Sigmoid colon (tissue), 7 donors: ENCODE measurements around the gene LZTFL1. TPM values are rescaled to one million over a fixed set of nuclear protein-coding genes. Genes with fewer than 3 reads are reported as not detected.

Experiments
- DNase-seq: peaks from one replicate; pipeline ENCODE4 v3.0.0-alpha.2; 2019
- H3K27ac ChIP-seq, 4 donors: fragments of 200-600 bp; sonication (generic); one replicate each; pipeline ENCODE4 v1.5.1; 2016 to 2019; ENCODE audit warnings: mild to moderate bottlenecking in 1 of 4
- H3K27me3 ChIP-seq, 3 donors: fragments of 200-600 bp; sonication (generic); one replicate each; pipeline ENCODE4 v1.5.1; 2019; ENCODE audit warnings: mild to moderate bottlenecking in 1 of 3
- H3K36me3 ChIP-seq, 4 donors: fragments of 200-600 bp; sonication (generic); one replicate each; pipeline ENCODE4 v1.5.1; 2016 to 2019
- H3K4me1 ChIP-seq, 4 donors: fragments of 200-600 bp; sonication (generic); one replicate each; pipeline ENCODE4 v1.5.1; 2017 to 2019
- H3K4me3 ChIP-seq, 4 donors: fragments of 200-600 bp; sonication (generic); one replicate each; pipeline ENCODE4 v1.5.1; 2017 to 2019; ENCODE audit warnings: mild to moderate bottlenecking in 2 of 4, moderate library complexity in 1 of 4
- H3K9me3 ChIP-seq, 4 donors: fragments of 200-600 bp in 3 of 4; sonication (generic) in 3 of 4; one replicate each; pipeline versions ENCODE4 v1.5.1 to v1.6.1; 2013 to 2019
- EP300 ChIP-seq, 4 donors: sonication (generic); formaldehyde crosslinking; IDR thresholded peaks; one replicate each; pipeline ENCODE4 v1.6.1; 2017; ENCODE audit warnings: antibody characterized with exemption in 4 of 4
- POLR2A ChIP-seq, 2 donors: fragments of 450-650 bp; IDR thresholded peaks; one replicate each; pipeline ENCODE4 v1.6.1; 2016; ENCODE audit warnings: antibody characterized with exemption in 2 of 2, mild to moderate bottlenecking in 2 of 2, moderate library complexity in 2 of 2
- POLR2AphosphoS5 ChIP-seq, 4 donors: sonication (generic); formaldehyde crosslinking; IDR thresholded peaks; one replicate each; pipeline ENCODE4 v1.6.1; 2017; ENCODE audit warnings: antibody characterized with exemption in 4 of 4
- WGBS, 2 donors: extraction: QIAGEN DNeasy Blood & Tissue Kit; methylation state at CpG; one replicate each; pipeline ENCODE4 v1.1.7; 2013; 5-methylcytosine and 5-hydroxymethylcytosine counted together
- intact Hi-C: fragments of 100-400 bp; cut with DNase I; formaldehyde crosslinking; loops from one replicate; pipeline ENCODE4 v1.15.1; 2023
- polyA plus RNA-seq, 3 donors: library from polyadenylated mRNA; stranded (reverse); fragments of 200-250 nt; gene quantifications; one replicate each; pipeline ENCODE4 v1.2.3, GENCODE V29; 2013
- total RNA-seq, 4 donors: library from RNA; depleted of rRNA; stranded (reverse); fragments of >200 nt; gene quantifications; one replicate each; pipeline ENCODE4 v1.1.0, GENCODE V29; 2016
- TF ChIP-seq, protein P1 (sequence below), 4 experiments: fragments of 450-650 bp in 3 of 4; fragments of 200-600 bp in 1 of 4; IDR thresholded peaks; one replicate each; pipeline ENCODE4 v1.5.1; 2016 to 2019; ENCODE audit warnings: antibody characterized with exemption in 4 of 4, mild to moderate bottlenecking in 3 of 4, moderate library complexity in 2 of 4
- donor health status: healthy with polysubstance abuse.
- donor health status: Bipolar disorder and iron deficiency.
- donor health status: healthy.

Gene LZTFL1
- total and polyA plus RNA-seq, 7 donors: 7.9 to 31.0 (median 16.6) TPM

DNA sequence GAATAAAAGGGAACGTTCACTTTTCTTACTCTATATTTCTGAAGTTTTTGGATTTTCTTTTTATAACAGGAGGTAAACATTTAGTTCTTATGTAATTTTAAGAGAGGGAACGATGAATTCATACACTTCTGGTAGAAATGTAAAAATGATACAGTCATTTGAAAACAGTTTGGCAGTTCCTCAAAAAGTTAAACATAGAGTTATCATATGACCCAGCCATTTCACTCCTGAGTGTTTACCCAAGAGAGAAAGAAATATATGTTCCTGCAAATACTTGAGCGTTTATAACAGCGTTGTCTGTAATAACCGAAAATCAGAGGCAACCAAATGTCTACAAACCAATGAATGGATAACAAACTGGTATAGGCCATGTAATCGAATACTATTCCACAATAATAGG, 23.6 kb upstream of the LZTFL1 start:
- no peaks in the 10 kb centered on the region for H3K4me1 ChIP-seq
- TF ChIP-seq POLR2A (IDR thresholded peaks at IDR 0.05): no peak
- no peak for TF ChIP-seq POLR2AphosphoS5 (IDR thresholded peaks at IDR 0.05)
- TF ChIP-seq, protein P1, sequence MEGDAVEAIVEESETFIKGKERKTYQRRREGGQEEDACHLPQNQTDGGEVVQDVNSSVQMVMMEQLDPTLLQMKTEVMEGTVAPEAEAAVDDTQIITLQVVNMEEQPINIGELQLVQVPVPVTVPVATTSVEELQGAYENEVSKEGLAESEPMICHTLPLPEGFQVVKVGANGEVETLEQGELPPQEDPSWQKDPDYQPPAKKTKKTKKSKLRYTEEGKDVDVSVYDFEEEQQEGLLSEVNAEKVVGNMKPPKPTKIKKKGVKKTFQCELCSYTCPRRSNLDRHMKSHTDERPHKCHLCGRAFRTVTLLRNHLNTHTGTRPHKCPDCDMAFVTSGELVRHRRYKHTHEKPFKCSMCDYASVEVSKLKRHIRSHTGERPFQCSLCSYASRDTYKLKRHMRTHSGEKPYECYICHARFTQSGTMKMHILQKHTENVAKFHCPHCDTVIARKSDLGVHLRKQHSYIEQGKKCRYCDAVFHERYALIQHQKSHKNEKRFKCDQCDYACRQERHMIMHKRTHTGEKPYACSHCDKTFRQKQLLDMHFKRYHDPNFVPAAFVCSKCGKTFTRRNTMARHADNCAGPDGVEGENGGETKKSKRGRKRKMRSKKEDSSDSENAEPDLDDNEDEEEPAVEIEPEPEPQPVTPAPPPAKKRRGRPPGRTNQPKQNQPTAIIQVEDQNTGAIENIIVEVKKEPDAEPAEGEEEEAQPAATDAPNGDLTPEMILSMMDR (IDR thresholded peaks at IDR 0.05): no peak
- TF ChIP-seq EP300 (IDR thresholded peaks at IDR 0.05): no peak
- intact Hi-C loops: no loop called here
- 36 to 43% methylated on average over 6 of the region's 6 CpGs for WGBS, 2 donors
- no peaks in the 10 kb centered on the region for H3K36me3 ChIP-seq
- peaks cover 0 to 4% (median under 1%) of the 10 kb centered on the region in 4 donors for H3K9me3 ChIP-seq
- no peaks in the 10 kb centered on the region for H3K27me3 ChIP-seq
- H3K4me3 ChIP-seq: no peak overlapping the region
- no peak overlapping the region for H3K27ac ChIP-seq
- no peak for DNase-seq

DNA sequence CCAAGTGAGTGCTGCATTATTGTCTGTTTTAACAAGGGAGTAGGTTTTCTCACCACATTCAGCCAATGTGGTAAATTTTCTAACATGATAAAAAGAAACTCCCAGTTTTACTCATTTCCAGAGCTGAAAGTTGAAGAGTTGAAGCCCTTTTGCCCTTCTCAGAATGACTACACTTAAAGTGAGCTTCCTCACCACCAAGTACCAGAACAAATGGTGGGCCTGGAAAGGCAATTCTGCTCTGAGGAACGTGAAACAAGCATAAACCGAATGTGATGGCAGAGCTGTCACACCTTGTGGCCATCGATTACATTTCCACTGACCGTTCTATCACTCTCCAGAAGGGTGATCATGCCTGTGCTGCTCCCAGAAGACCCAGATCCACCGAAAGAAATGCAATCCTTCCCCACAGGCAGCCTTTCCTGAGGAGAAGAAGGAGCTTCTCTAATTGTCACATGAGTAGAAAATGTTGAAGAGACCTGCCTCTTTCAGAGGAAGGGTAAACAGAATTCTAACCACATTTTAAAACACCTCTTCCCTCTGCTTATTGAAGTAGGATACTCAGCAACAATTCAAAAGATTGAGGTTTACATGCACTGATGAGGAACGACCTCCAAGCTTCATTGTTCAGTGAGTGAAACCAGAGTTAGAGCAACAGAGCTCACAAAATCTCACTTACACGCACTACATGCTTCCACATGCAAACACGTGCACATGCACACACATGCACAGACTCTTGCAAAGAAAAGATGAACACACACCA, 23.0 kb upstream of the LZTFL1 start:
- H3K36me3 ChIP-seq: no peaks in the 10 kb centered on the region
- TF ChIP-seq POLR2A (IDR thresholded peaks at IDR 0.05) (no peak), EP300 (IDR thresholded peaks at IDR 0.05) (no peak), POLR2AphosphoS5 (IDR thresholded peaks at IDR 0.05) (no peak)
- TF ChIP-seq, protein P1 (IDR thresholded peaks at IDR 0.05): no peak
- no peak overlapping the region for H3K4me3 ChIP-seq
- no peak for DNase-seq
- 54 to 75% methylated on average over 8 of the region's 8 CpGs for WGBS, 2 donors
- peaks cover 0 to 4% (median under 1%) of the 10 kb centered on the region in 4 donors for H3K9me3 ChIP-seq
- no peak overlapping the region for H3K27ac ChIP-seq
- intact Hi-C loops: no loop called here
- H3K27me3 ChIP-seq: no peaks in the 10 kb centered on the region
- H3K4me1 ChIP-seq: no peaks in the 10 kb centered on the region

DNA sequence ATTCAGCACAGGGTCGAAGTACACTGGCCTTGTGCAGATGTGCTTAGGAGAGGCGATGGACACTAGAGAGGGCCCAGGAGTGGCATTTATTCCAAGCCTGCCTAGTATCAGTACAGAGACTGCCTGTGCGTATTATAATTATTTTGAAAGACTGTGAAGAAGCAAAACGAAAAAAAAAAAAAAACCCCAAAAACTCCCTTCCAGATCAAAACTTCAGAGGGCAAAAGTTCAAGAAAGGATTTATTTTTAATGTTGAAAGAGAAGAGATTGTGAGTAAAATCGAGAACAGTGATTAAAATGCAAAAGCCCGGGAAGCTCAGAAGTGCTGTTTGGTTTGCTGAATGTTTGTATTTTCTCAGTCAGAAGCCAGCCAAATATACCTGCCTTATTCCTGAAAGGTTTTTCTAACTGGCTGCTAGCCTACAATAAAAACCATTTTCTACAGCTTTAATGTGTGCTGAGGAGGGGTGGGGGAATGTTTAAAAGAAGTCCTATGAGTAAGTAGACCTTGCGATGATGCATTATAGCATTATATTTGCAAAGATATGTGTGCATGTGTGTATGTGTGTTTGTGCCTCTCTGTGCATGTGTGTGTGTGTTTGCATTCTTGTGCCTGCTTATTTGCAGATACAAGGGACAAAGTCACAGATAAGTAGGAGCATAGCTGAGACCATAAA, 19.3 kb upstream of the LZTFL1 start:
- intact Hi-C loops: no loop called here
- Histone ChIP-seq H3K9me3 (peaks cover 0 to 4% (median under 1%) of the 10 kb centered on the region in 4 donors), H3K27me3 (no peaks in the 10 kb centered on the region), H3K4me1 (no peaks in the 10 kb centered on the region), H3K27ac (no peak overlapping the region), H3K36me3 (no peaks in the 10 kb centered on the region), H3K4me3 (no peak overlapping the region)
- 21 to 40% methylated on average over 7 of the region's 7 CpGs for WGBS, 2 donors
- TF ChIP-seq, protein P1 (IDR thresholded peaks at IDR 0.05): no peak
- TF ChIP-seq POLR2AphosphoS5 (IDR thresholded peaks at IDR 0.05): no peak
- no peak for TF ChIP-seq POLR2A (IDR thresholded peaks at IDR 0.05)
- TF ChIP-seq EP300 (IDR thresholded peaks at IDR 0.05): no peak
- no peak for DNase-seq

DNA sequence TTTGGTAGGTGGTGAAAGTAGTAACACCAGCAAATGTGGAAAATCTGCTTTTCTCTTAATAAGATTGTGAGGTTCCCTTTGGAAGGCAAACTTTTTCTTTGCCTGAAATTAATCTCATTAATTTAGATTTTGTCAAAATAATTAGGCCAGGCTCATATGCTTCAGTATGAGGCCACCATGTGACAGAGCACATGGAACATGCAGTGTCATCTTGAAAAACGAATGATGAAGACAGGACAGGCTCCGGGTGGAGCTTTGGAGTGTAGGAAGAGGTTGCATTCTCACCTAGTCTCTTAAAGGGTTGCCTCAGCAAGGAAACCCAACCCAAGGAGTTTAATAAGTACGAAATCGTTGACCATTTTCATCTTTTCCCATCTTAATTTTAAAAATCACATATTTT, 18.6 kb upstream of the LZTFL1 start:
- Histone ChIP-seq H3K36me3 (no peaks in the 10 kb centered on the region), H3K27me3 (no peaks in the 10 kb centered on the region), H3K4me3 (no peak overlapping the region), H3K4me1 (no peaks in the 10 kb centered on the region), H3K9me3 (peaks cover 0 to 4% (median under 1%) of the 10 kb centered on the region in 4 donors), H3K27ac (no peak overlapping the region)
- no peak for TF ChIP-seq POLR2AphosphoS5 (IDR thresholded peaks at IDR 0.05)
- TF ChIP-seq POLR2A (IDR thresholded peaks at IDR 0.05): no peak
- no peak for TF ChIP-seq EP300 (IDR thresholded peaks at IDR 0.05)
- TF ChIP-seq, protein P1 (IDR thresholded peaks at IDR 0.05): no peak
- WGBS, 2 donors: 81 to 84% methylated on average over 4 of the region's 4 CpGs
- intact Hi-C loops: no loop called here
- no peak for DNase-seq
